Ectodermal cell (in vitro differentiated cells): ENCODE data around the gene UBA52. TPM values are rescaled to one million over a fixed set of nuclear protein-coding genes. Genes with fewer than 3 reads are reported as not detected.
"Not testable (repeated sequence)": the region's sequence is repeated elsewhere in the genome, so short reads cannot be mapped to it uniquely, and the experiment has no call there.

Source experiments
- H3K27ac ChIP-seq: 2 replicates; pipeline ENCODE4 v1.7.0; 2013; ENCODE audit warnings: mild to moderate bottlenecking, low read depth, low read length; ENCODE audit not compliant: insufficient read depth, poor library complexity, severe bottlenecking
- H3K27me3 ChIP-seq: 2 replicates; pipeline ENCODE4 v1.7.0; 2013; ENCODE audit warnings: mild to moderate bottlenecking, low read length; ENCODE audit not compliant: insufficient read depth, control insufficient read depth, poor library complexity, severe bottlenecking
- H3K36me3 ChIP-seq: one replicate; pipeline ENCODE4 v1.7.0; 2013; ENCODE audit warnings: low read length; ENCODE audit not compliant: control insufficient read depth, insufficient read depth
- H3K4me1 ChIP-seq: one replicate; pipeline ENCODE4 v1.7.0; 2013; ENCODE audit warnings: low read length; ENCODE audit not compliant: control insufficient read depth, insufficient read depth
- H3K4me3 ChIP-seq: 2 replicates; pipeline ENCODE4 v1.7.0; 2013; ENCODE audit warnings: low read depth, low read length, control low read depth; ENCODE audit not compliant: insufficient read depth
- H3K9me3 ChIP-seq: 2 replicates; pipeline ENCODE4 v1.7.0; 2013; ENCODE audit warnings: mild to moderate bottlenecking, low read length, moderate library complexity; ENCODE audit not compliant: control insufficient read depth
- WGBS, 2 experiments: methylation state at CpG; one replicate each; pipeline ENCODE4 v1.1.7; 2013; ENCODE audit warnings: missing lambda C conversion rate in 2 of 2; 5-methylcytosine and 5-hydroxymethylcytosine counted together
- polyA plus RNA-seq, 4 experiments: library from polyadenylated mRNA; stranded (reverse); fragments of 50-300 nt; gene quantifications; one replicate each; pipeline ENCODE4 v1.2.3, GENCODE V29; 2013

The UBA52 gene
- 990 TPM for polyA plus RNA-seq (2013, experiment 1 of 4)
- 1,124 TPM for polyA plus RNA-seq (2013, experiment 2 of 4)
- 1,252 TPM for polyA plus RNA-seq (2013, experiment 3 of 4)
- polyA plus RNA-seq (2013, experiment 4 of 4) = 1,383 TPM

DNA sequence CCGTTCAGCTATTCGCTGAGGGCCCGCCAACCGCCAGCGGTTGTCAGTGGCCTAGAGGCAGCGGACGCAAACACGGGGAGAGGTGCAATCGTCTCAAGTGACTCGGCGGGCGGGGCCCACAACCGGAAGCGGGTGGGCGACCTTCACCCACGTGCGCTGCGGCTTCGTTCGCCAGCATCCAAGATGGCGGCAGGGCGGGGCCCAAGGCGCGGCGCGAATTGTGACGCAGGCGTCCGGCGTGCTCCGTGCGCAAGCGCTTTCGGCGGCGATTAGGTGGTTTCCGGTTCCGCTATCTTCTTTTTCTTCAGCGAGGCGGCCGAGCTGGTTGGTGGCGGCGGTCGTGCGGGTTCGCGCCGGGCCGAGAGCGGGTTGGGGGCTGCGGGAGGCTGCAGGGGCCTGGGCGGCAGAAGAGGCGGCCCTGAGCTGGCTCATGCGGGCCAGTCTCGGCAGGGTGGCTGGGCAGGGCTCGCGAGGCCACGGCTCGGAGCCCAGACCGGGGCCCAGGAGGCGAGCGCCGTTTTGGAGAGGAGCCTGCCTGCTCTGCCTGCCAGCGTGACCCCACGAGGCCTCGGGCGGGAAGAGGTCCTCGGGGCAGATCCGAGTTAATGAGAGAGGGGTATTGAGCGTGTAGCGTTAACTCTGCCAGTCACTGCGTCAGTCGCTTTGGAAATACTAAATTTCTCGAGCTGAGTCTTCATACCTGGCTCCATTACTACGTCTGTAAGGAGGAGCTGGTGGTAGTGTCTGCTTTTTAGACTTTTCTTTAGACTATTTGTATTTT lies at the start of gene UBA52:
Gene UBA52 (plus strand): TSS at position 294 of the 781 bp plus-strand sequence. CDS start 1,444 bp downstream, outside the sequence.
- Histone ChIP-seq H3K4me3 (peak within 1 kb of the TSS; percentile 80), H3K36me3 (peaks cover 30% of the 10 kb centered on the region), H3K27me3 (no peaks in the 10 kb centered on the region), H3K4me1 (peaks cover 5% of the 10 kb centered on the region), H3K9me3 (no peaks in the 10 kb centered on the region), H3K27ac (peak within 1 kb of the TSS; percentile 38)
- WGBS, 2 experiments = 0 to 1% methylated on average over 75 of the region's 75 CpGs

DNA sequence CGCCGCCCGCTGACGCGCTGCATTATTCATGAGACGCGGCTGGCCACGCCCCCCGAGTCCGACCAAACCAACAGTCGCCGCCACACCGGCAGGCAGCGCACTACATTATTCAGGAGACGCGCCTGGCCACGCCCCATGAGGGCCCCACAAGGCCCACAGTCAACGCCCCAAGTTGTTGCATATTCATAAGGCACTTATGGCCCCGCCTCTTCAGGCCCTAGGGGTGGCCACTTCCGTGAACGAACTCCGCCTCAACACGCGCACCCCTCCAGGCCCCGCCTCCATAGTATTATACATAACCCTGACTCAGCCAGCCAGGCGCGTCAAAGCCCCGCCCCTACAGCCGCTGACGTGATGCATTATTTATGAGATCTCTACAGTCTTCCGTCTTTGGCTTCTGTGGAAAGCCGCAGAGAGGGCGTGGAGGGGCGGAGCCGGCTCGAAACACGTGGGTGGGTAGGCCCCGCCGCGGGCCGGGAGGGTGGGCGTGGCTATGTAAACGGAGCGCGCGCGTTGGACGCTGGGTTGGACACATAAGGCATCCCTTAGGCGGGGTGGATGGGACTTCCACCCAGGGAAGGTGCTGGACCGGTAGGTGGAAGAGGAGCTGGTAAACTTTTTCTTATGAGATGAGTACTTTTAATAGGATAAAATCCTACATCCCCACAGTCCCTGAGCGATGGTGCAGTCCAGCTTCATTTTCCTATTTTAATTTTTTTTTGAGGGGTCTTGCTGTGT lies 49.4 kb upstream of the UBA52 start:
- peak overlapping the region; percentile 56 for H3K27ac ChIP-seq
- no peaks in the 10 kb centered on the region for H3K9me3 ChIP-seq
- no peaks in the 10 kb centered on the region for H3K27me3 ChIP-seq
- H3K4me1 ChIP-seq = peaks cover 4% of the 10 kb centered on the region
- no peaks in the 10 kb centered on the region for H3K36me3 ChIP-seq
- H3K4me3 ChIP-seq = peak overlapping the region; percentile 98
- WGBS, 2 experiments = 2% methylated on average over 51 of the region's 51 CpGs

DNA sequence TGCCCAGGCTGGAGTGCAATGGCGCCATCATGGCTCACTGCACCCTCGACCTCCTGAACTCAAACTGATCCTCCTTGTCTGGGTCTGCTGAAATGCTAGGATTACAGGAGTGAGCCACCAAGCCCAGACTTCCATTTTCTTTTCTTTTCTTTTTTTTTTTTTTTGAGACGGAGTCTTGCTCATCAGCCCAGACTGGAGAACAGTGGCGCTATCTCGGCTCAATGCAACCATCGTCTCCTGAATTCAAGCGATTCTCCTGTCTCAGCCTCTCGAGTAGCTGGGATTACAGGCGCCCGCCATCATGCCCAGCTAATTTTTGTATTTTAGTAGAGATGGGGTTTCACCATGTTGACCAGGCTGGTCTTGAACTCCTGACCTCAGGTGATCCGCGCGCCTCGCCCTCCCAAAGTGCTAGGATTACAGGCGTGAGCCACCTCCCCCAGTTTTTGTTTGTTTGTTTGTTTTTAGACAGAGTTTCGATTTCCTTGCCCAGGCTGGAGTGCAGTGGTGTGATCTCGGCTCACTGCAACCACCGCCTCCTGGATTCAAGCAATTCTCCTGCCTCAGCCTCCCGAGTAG lies 48.7 kb upstream of the UBA52 start:
- H3K9me3 ChIP-seq, H3K4me3 ChIP-seq: not testable (repeated sequence)
- 87 to 89% methylated on average over 19 of the region's 19 CpGs for WGBS, 2 experiments

DNA sequence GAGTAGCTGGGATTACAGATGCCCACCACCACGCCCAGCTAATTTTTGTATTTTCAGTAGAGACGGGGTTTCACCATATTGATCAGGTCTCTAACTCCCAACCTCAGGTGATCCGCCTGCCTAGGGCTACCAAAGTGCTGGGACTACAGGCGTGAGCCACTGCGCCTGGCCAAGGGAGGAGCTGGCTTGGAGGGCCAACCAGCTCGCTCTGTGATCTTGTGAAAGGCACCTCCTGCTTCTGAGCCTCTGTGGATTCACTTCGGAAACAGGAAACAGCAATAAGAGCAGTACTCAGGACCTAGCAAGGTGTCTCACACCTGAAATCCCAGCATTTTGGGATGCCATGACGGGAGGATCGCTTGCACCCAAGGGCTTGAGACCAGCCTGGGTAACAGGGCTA lies 47.8 kb upstream of the UBA52 start:
- H3K27me3 ChIP-seq = no peaks in the 10 kb centered on the region
- WGBS, 2 experiments = 84 to 89% methylated on average over 9 of the region's 9 CpGs
- H3K9me3 ChIP-seq = no peaks in the 10 kb centered on the region
- H3K4me1 ChIP-seq = peaks cover 4% of the 10 kb centered on the region
- no peaks in the 10 kb centered on the region for H3K36me3 ChIP-seq
- no peak overlapping the region for H3K27ac ChIP-seq
- no peak overlapping the region for H3K4me3 ChIP-seq

More for the DNA sequence above, 48.7 kb upstream of the UBA52 start:
- H3K4me1 ChIP-seq, H3K27ac ChIP-seq, H3K27me3 ChIP-seq, H3K36me3 ChIP-seq: not testable (repeated sequence)

DNA sequence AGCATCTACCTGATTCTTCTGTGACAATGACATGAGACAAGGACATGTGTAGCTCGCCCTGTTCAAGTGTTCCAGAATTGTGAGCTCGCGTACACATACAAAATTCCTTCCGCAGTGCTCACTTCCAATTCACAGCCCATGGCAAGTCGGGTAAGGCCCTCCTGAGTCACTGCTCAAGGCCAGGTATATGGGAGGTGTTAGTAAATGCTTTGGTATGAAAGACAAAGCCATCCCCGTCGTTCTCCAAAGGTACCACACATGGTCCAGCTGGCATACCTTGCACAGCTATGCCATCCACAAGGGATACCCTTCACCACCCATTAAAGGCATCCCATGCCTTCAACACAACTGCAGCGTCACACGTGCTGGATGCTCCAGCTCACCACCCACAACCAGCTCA lies 45.3 kb upstream of the UBA52 start:
- H3K9me3 ChIP-seq = no peaks in the 10 kb centered on the region
- H3K4me3 ChIP-seq = no peak overlapping the region
- no peak overlapping the region for H3K27ac ChIP-seq
- 89 to 95% methylated on average over 9 of the region's 9 CpGs for WGBS, 2 experiments
- H3K4me1 ChIP-seq = no peaks in the 10 kb centered on the region
- no peaks in the 10 kb centered on the region for H3K27me3 ChIP-seq
- peaks cover 2% of the 10 kb centered on the region for H3K36me3 ChIP-seq

DNA sequence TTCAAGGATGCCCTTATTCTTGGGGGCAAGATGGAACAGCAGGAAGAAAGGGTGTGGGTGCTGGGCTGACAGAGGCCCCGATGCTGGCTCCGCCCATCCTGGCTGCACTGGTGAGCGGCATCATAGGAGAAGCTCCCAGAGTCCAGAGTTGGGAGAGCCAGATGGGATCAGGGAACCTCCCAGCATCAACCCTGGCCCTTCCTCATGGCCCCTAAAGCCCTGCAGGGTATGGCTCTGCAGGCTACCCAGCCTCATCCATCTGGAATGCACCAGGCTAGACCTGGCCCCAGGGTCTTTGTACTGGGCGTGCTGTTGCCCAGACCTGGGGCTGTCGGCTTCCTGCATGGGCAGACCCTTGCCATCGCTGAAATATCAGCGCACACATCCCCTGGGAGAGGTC lies 41.9 kb upstream of the UBA52 start:
- Histone ChIP-seq H3K27ac (no peak overlapping the region), H3K36me3 (peaks cover 4% of the 10 kb centered on the region), H3K9me3 (no peaks in the 10 kb centered on the region), H3K4me3 (no peak overlapping the region), H3K4me1 (no peaks in the 10 kb centered on the region), H3K27me3 (no peaks in the 10 kb centered on the region)
- WGBS, 2 experiments = 93 to 94% methylated on average over 7 of the region's 7 CpGs

DNA sequence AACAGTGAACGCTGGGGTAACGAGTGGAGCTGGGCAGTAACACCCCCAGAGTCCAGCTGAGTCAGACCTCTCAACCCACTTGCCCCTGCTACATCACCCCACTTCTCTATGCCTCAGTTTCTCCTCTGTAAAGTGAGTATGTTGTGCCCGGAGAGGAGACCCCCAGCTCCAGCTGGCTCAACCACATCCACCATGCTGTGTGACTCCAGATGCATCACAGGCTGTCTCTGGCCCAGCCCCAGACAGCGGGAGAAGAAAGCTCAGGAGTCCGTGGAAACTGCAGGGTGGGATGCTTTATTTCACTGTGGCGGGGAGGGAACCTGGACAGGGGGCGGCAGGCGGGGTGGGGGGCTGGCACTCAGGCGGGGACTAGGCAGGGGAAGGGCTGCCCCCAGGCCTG lies 40.2 kb upstream of the UBA52 start:
- Histone ChIP-seq H3K4me3 (no peak overlapping the region), H3K9me3 (no peaks in the 10 kb centered on the region), H3K4me1 (no peaks in the 10 kb centered on the region), H3K27ac (no peak overlapping the region), H3K36me3 (peaks cover 14% of the 10 kb centered on the region), H3K27me3 (no peaks in the 10 kb centered on the region)
- WGBS, 2 experiments = 96 to 97% methylated on average over 9 of the region's 9 CpGs

DNA sequence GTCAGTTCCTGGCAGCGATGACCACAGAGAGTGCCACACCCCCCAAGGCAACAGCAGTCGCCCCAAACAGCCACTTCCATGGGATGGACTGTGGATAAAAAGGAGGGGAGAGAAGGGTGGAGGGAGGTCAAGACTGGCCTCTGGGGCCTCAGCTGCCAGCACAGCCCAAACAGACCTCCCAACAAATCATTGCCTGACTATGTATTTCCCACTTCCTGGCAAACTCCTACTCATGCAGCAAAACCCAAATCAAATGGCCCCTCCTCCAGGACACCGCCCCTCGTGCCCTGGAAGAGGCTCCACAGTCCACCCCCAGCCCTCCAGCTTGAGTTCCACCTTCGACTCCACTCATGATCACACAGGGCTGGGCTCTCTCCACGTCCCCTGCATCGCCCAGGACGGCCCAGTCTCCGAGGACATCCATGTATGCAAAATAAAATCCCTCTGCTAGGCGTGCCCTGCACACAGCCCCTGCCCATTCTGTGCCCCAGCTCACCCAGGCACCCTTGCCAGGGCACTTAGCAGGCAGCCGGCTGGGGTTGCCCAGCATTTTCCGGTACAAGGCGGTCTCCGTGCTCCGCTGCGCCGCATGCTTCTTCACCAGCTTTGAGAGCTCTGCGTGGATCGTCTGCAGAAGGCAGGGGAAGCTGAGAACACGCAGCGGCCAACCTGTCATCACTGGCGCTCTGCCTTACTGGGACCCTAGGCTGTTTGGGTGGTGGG lies 39.3 kb upstream of the UBA52 start:
- H3K4me1 ChIP-seq = no peaks in the 10 kb centered on the region
- no peaks in the 10 kb centered on the region for H3K9me3 ChIP-seq
- H3K4me3 ChIP-seq = no peak overlapping the region
- no peaks in the 10 kb centered on the region for H3K27me3 ChIP-seq
- H3K27ac ChIP-seq = no peak overlapping the region
- peaks cover 22% of the 10 kb centered on the region for H3K36me3 ChIP-seq
- WGBS, 2 experiments = 95 to 96% methylated on average over 22 of the region's 22 CpGs

DNA sequence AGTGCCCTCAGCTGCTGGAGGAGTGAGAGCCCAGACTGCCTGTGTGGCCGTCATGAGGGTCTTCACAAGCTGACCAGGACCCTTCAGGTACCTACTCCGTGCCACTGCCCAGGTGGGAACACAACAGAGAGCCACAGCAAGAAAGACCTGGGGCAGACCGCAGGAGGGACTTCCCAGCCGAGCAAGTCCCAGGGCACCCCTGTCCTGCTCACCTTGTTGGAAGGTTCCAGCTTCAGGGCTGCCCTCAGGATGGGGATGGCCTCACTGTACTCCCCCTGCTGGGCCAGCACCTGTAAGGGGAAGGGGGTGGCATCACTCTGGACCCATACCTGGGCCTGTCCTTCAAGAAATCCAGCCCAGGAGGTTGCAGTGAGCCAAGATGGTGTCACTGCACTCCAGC lies 38.6 kb upstream of the UBA52 start:
- H3K4me1 ChIP-seq = no peaks in the 10 kb centered on the region
- H3K27ac ChIP-seq = no peak overlapping the region
- H3K4me3 ChIP-seq = no peak overlapping the region
- no peaks in the 10 kb centered on the region for H3K9me3 ChIP-seq
- no peaks in the 10 kb centered on the region for H3K27me3 ChIP-seq
- 93 to 96% methylated on average over 4 of the region's 4 CpGs for WGBS, 2 experiments
- H3K36me3 ChIP-seq = peaks cover 28% of the 10 kb centered on the region
